OCI-LY1 (cell line): Measurements from ENCODE around the gene OTOG.

ENCODE experiments used
- H2AFZ ChIP-seq: fragments of 200-600 bp; sonication (generic), shearing (Covaris generic); 2 replicates; pipeline ENCODE4 v1.6.0; 2014; ENCODE audit warnings: antibody characterized with exemption, mild to moderate bottlenecking, low read length
- H3F3A ChIP-seq: fragments of 200-600 bp; sonication (generic), shearing (Covaris generic); 2 replicates; pipeline ENCODE4 v1.6.0; 2014; ENCODE audit warnings: mild to moderate bottlenecking, antibody characterized with exemption, low read length, moderate library complexity; ENCODE audit not compliant: insufficient read depth
- H3K27ac ChIP-seq: fragments of 200-600 bp; sonication (generic); 2 replicates; pipeline ENCODE4 v1.5.1; 2014; ENCODE audit warnings: low read length, mixed run types, mild to moderate bottlenecking, low read depth; ENCODE audit not compliant: poor library complexity, severe bottlenecking
- H3K27me3 ChIP-seq: fragments of 200-600 bp; sonication (generic); 2 replicates; pipeline ENCODE4 v1.6.0; 2014; ENCODE audit warnings: antibody characterized with exemption, mild to moderate bottlenecking, low read length, moderate library complexity; ENCODE audit not compliant: insufficient read depth
- H3K36me3 ChIP-seq: fragments of 200-600 bp; sonication (generic); 2 replicates; pipeline ENCODE4 v1.6.1; 2014; ENCODE audit warnings: mild to moderate bottlenecking, antibody characterized with exemption, low read length, moderate library complexity, mixed read lengths; ENCODE audit not compliant: insufficient read depth
- H3K4me1 ChIP-seq: fragments of 200-600 bp; sonication (generic); 2 replicates; pipeline ENCODE4 v1.5.1; 2014; ENCODE audit warnings: mild to moderate bottlenecking, low read length, moderate library complexity; ENCODE audit not compliant: insufficient read depth, severe bottlenecking
- H3K4me2 ChIP-seq: fragments of 200-600 bp; sonication (generic), shearing (Covaris generic); 2 replicates; pipeline ENCODE4 v1.6.1; 2014; ENCODE audit warnings: low read length
- H3K4me3 ChIP-seq: fragments of 200-600 bp; sonication (generic); 2 replicates; pipeline ENCODE4 v1.5.1; 2014; ENCODE audit warnings: low read length, low read depth, mild to moderate bottlenecking, mixed read lengths; ENCODE audit not compliant: poor library complexity, severe bottlenecking
- H3K79me2 ChIP-seq: fragments of 200-600 bp; shearing (Covaris generic); 2 replicates; pipeline ENCODE4 v1.6.1; 2016; ENCODE audit warnings: mixed run types, low read length, mixed read lengths; ENCODE audit not compliant: insufficient read depth
- H3K9ac ChIP-seq: fragments of 200-600 bp; sonication (generic), shearing (Covaris generic); 2 replicates; pipeline ENCODE4 v1.6.1; 2014; ENCODE audit warnings: mild to moderate bottlenecking, low read length, mixed read lengths
- H3K9me2 ChIP-seq: fragments of 200-600 bp; sonication (generic), shearing (Covaris generic); 2 replicates; pipeline ENCODE4 v1.6.1; 2014; ENCODE audit warnings: low read depth, mild to moderate bottlenecking, low read length, mixed read lengths
- H3K9me3 ChIP-seq: fragments of 200-600 bp; shearing (Covaris generic); 2 replicates; pipeline ENCODE4 v1.6.1; 2014; ENCODE audit warnings: low read length, mixed read lengths
- H4K20me1 ChIP-seq: fragments of 200-600 bp; sonication (generic), shearing (Covaris generic); 2 replicates; pipeline ENCODE4 v1.6.0; 2016; ENCODE audit warnings: mild to moderate bottlenecking, low read length; ENCODE audit not compliant: insufficient read depth
- EZH2 ChIP-seq: fragments of 200-600 bp; sonication (generic), shearing (Covaris generic); IDR thresholded peaks from 2 replicates; pipeline ENCODE4 v1.8.0; 2017; ENCODE audit warnings: borderline replicate concordance, mixed run types, mild to moderate bottlenecking, antibody characterized with exemption, low read length, moderate library complexity, mixed read lengths
- TF ChIP-seq, protein P1 (sequence below): fragments of 200-600 bp; sonication (generic), shearing (Covaris generic); IDR thresholded peaks from 2 replicates; pipeline ENCODE4 v1.5.1; 2017; ENCODE audit warnings: mild to moderate bottlenecking, antibody characterized with exemption, low read length, moderate library complexity, mixed read lengths

OTOG gene

DNA sequence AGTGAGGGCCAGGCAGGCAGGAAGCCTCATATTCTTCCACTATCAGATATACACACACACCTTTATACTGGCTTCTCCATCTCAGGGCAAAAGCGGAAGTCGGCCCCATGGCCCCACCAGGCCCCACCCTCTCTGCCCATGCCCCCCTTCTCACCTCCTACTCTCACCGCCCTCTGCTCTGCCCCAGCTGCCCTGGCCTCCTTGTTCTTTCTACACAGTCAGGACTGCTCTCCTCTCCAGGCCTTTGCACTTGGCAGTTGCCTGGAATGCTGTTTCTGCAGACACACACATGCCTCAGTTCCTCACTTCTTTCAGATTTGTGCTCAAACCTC, 25.3 kb downstream of the OTOG start:
- no peak overlapping the region for H3K27ac ChIP-seq
- TF ChIP-seq, protein P1, sequence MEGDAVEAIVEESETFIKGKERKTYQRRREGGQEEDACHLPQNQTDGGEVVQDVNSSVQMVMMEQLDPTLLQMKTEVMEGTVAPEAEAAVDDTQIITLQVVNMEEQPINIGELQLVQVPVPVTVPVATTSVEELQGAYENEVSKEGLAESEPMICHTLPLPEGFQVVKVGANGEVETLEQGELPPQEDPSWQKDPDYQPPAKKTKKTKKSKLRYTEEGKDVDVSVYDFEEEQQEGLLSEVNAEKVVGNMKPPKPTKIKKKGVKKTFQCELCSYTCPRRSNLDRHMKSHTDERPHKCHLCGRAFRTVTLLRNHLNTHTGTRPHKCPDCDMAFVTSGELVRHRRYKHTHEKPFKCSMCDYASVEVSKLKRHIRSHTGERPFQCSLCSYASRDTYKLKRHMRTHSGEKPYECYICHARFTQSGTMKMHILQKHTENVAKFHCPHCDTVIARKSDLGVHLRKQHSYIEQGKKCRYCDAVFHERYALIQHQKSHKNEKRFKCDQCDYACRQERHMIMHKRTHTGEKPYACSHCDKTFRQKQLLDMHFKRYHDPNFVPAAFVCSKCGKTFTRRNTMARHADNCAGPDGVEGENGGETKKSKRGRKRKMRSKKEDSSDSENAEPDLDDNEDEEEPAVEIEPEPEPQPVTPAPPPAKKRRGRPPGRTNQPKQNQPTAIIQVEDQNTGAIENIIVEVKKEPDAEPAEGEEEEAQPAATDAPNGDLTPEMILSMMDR: no peak
- TF ChIP-seq EZH2: no peak
- peaks cover 8% of the 10 kb centered on the region for H3K4me1 ChIP-seq
- no peaks in the 10 kb centered on the region for H3F3A ChIP-seq
- H3K79me2 ChIP-seq: no peaks in the 10 kb centered on the region
- H3K9me3 ChIP-seq: no peaks in the 10 kb centered on the region
- H2AFZ ChIP-seq: no peak overlapping the region
- H3K27me3 ChIP-seq: no peaks in the 10 kb centered on the region
- no peak overlapping the region for H3K4me3 ChIP-seq
- no peaks in the 10 kb centered on the region for H3K9me2 ChIP-seq
- H3K4me2 ChIP-seq: no peak overlapping the region
- no peaks in the 10 kb centered on the region for H4K20me1 ChIP-seq
- H3K9ac ChIP-seq: no peak overlapping the region
- H3K36me3 ChIP-seq: no peaks in the 10 kb centered on the region

DNA sequence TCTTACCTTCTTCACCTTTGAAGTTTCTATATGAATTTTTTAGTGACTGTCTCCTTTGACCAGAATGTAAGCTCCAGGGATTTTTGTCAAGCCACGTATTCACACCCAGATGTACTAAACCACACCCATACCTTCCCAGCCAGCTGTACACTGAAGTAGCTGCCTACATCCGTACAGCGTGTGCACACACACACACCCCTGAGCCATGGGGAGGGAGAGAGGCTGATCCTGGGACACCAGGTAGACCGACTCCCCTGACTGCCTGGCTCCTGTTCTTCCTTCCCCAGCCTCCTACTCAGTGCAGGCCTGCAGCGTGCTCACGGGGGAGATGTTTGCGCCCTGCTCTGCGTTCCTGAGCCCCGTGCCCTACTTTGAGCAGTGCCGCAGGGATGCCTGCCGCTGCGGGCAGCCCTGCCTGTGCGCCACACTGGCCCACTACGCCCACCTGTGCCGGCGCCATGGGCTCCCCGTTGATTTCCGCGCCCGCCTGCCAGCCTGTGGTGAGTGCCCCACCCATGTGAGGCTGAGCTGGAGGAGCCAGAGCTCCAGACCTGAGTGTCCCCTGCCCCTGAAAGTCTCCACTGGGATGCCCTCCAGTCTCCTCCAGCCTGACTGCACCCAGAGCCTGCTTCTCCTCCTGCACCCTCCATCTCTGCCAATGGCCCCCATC, 25.9 kb downstream of the OTOG start:
- Histone ChIP-seq H3K4me1 (peaks cover 8% of the 10 kb centered on the region), H3K36me3 (no peaks in the 10 kb centered on the region), H3K4me2 (no peak overlapping the region), H3K27ac (no peak overlapping the region), H2AFZ (no peak overlapping the region), H3K9me3 (no peaks in the 10 kb centered on the region), H3K4me3 (no peak overlapping the region), H3K79me2 (no peaks in the 10 kb centered on the region), H3K9ac (no peak overlapping the region), H4K20me1 (no peaks in the 10 kb centered on the region), H3F3A (no peaks in the 10 kb centered on the region), H3K27me3 (no peaks in the 10 kb centered on the region), H3K9me2 (no peaks in the 10 kb centered on the region)
- TF ChIP-seq EZH2: no peak

DNA sequence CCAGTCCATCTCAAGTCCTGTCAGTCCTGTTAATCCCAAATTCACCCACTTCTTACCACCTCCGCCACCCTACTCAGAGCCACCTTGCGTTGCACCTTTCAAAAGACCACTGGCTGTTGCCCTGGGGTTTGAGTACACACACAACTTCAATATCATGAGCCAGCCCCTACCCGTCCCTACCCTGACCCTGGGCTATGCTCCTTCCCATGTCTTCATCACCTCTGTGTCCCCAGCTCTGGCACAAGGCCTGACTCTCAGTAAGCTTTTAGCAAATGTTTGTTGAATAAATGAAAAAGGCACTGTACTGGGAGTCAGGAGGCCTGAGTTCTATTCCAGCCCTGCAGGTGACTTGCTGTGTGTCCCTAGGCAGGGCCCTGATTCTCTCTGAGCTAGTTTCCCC, 26.5 kb downstream of the OTOG start:
- Histone ChIP-seq H3F3A (no peaks in the 10 kb centered on the region), H3K4me1 (peaks cover 8% of the 10 kb centered on the region), H3K27ac (no peak overlapping the region), H3K4me2 (no peak overlapping the region), H3K36me3 (no peaks in the 10 kb centered on the region), H3K79me2 (no peaks in the 10 kb centered on the region), H3K9ac (no peak overlapping the region), H4K20me1 (no peaks in the 10 kb centered on the region), H3K27me3 (no peaks in the 10 kb centered on the region), H3K9me3 (no peaks in the 10 kb centered on the region), H3K9me2 (no peaks in the 10 kb centered on the region), H2AFZ (no peak overlapping the region), H3K4me3 (no peak overlapping the region)
- no peak for TF ChIP-seq EZH2
- TF ChIP-seq, protein P1: no peak
